GM18519 (cell line): ENCODE results near the gene HTRA3.

Source experiments
- ATAC-seq: cut with Tn5 transposase; IDR thresholded peaks from one replicate; pipeline ENCODE4 v1.9.1; 2021; ENCODE audit warnings: mild to moderate bottlenecking, moderate library complexity; ENCODE audit not compliant: unreplicated experiment, low FRiP score

The HTRA3 gene

DNA sequence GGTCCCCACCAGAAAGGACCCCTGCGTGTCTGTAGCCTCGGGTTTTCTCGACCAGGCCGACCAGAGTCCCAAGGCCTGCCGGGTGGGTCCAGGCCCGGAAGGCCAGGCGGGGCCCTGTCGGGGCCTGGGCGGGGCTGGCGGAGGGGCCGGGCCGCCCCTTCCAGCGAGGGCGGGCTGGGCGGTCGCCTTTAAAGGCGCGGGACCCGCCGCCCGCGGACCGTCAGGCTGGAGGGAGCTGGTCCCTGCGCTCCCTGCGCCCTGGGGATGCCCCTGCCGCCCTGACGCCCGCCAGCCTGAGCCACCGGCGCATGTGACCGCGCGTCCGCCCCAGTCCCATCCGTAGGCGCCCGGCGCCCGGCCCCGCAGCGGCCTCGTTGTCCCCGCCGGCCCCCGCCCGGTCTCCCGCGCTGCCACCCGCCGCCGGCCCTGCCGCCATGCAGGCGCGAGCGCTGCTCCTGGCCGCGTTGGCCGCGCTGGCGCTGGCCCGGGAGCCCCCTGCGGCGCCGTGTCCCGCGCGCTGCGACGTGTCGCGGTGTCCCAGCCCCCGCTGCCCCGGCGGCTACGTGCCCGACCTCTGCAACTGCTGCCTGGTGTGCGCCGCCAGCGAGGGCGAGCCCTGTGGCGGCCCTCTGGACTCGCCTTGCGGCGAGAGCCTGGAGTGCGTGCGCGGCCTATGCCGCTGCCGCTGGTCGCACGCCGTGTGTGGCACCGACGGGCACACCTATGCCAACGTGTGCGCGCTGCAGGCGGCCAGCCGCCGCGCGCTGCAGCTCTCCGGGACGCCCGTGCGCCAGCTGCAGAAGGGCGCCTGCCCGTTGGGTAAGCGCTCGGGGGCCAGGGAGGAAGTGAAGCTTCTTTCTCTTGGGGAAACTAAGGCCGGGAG lies at the start of gene HTRA3:
Gene HTRA3, plus strand, starts transcription at position 220 of the 883 bp plus-strand sequence. Its CDS starts 215 bp downstream, at position 435.
- no peak for ATAC-seq

DNA sequence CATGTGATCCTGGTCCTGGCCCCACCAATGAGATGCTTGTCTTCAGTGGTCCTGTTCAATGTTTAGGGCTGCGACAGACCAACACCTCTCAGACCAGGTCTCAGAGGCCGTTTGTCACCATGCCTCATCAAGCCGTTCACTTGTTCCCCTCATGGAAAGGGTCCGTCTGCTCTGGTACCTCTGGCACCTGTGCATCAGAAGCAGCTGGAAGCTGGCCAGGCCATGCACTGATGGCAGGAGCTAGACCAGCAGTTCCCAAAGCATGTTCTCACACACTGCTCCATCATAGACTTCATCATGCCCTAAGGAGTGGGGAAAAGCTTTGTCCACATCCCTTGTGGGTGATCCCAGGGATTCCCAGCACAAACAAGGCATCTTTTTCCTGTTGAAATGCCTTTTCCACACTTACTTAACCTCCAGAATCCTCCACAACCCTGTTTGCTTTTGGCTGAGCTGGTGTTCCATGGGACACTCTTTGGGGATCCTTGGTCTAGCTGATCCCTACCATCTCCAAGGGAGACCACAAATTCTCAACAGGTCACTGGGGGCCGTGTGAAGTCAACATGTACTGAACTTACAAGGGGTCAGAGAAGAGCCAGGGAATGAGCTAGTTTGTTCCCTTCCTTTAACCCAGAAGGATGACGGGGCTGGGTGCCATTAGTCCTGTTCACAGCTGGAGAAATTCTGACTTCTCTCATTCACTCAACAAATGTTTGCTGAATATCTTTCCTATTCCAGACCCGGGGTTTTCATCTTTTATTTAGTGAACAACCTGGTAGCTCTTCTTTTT lies 48.7 kb upstream of the HTRA3 start:
- ATAC-seq = no peak

DNA sequence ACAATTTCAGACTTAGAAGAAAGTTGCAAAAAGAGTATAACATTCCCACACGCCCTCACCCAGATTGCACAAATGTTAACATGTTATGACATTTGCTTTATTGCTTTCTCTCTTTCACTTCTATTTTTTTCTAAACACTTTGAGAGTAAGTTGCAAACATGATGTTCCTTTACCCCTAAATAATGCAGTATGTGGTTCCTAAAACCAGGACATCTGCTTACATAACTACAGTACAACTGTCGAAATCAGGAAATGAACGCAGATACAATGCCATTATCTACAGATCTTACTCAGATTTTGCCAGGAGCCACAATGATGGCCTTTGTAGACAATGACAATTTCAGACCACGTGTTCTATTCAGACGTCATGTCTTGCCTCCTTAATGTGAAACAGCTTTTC lies 48.1 kb upstream of the HTRA3 start:
- ATAC-seq = no peak

DNA sequence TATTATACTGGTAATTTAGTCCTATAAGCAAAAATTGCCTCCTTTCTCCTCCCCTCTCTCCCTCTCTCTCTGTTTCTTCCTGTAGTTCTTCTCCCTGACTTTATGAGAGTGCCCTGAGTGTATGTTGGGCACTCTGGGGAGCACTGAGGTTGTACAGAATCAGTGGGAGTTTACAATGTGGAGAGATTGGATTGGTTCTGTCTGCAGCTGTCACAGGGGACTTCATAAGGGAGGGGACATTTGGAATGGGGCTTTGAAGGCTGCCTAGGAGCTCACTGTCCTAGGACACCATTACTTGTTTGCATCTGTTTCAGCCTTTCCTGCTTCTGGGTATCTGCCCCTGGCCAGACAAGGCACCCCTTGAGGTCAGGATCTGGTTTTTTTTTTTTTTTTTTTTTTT lies 47.6 kb upstream of the HTRA3 start:
- no peak for ATAC-seq

DNA sequence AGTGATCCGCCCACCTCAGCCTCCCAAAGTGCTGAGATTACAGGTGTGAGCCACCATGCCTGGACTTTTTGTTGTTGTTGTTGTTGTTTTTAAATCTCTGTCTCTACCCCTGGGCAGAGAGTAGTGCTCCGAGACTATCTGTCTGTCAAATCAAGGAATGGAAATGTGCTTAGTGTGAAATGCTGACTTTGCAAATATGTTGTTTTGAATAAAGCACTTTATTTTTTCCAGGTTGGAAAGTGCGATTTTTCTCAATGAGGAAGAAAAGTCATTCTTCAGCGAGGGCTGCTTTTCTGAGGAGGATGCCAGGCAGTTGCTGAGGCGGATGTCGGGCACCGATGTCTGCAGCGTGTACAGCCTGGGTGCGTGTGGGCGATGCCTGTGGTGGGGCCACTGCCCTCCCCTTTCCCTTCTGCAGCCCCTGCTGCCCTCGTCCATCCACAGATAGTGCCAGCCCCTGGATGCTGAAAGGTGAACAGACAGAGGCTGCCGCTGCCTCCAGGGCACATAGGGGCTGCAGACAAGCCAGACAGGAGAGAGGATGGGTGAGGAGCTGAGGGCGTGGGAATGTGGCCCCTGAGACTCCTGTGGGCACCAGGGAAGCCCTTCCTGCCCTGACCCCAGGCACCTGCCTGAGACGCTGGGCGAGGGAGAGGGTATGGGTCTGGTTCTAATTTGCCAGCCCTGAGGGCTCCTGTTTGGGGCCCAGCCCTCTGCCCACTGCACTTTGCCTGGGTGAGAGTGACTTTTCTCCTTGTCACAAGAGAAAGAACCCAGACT lies 46.8 kb upstream of the HTRA3 start:
- ATAC-seq = no peak

DNA sequence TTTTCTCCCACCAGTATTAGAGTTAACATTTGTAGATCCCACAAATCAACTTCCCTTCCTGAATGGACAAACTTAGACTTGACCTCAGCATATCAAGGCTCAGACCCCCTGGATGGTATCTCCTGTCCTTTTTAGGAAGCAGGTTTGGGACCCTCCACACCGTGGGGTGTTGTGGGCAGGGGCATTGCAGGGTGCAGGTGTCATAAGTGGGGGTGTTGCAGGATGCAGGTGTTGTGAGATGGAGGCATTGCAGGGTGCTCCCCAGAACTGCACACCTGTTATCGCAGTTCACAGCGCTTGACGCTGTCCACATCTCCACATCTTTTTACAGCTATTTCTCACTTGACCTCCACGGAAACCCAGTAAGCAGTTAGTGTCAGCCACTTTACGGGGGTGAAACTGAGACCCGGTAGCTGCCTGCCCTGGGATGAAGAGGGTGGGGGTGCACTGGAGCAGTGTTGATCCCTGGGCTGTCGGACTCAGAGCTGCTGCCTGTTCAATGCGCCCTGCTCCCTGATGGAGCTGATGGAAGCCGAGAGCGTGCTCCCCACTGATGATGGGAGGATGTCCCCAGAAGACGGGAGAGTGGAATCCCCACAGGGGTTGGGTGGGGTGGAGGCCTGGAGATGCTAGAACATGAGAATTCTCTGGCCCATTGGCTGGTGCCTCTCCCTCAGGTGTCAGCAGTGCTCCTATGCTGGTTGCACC lies 45.1 kb upstream of the HTRA3 start:
- no peak for ATAC-seq

DNA sequence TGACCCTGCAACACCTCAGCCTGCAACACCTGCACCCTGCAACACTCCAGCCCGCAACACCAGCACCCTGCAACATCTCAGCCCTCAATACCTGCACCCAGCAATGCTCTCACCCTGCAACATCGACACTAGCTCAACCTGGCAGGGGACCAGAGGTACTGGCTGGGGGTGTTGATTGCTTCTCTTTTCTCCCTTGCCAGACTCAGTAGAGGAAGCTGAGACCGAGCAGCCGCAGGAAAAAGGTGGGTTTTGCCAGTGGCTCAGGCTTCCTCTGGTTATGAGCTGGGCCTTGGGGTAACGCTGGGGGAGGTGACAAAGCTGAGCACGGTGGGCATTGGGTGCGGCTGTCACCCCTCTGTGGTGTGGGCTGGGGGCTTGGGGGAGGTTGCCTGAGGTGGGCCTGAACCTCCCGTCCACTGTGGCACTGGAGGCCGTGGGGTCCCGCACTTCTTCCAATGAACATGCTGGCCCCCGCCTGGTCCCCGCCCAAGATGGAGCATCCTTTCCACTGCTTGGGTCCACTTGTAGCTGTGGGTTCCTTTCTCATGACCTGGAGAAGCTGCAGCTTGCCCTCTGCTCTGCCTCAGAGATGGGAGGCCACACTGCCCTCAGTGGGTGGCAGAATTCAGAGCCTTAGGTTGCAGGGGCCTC lies 44.5 kb upstream of the HTRA3 start:
- ATAC-seq = no peak

DNA sequence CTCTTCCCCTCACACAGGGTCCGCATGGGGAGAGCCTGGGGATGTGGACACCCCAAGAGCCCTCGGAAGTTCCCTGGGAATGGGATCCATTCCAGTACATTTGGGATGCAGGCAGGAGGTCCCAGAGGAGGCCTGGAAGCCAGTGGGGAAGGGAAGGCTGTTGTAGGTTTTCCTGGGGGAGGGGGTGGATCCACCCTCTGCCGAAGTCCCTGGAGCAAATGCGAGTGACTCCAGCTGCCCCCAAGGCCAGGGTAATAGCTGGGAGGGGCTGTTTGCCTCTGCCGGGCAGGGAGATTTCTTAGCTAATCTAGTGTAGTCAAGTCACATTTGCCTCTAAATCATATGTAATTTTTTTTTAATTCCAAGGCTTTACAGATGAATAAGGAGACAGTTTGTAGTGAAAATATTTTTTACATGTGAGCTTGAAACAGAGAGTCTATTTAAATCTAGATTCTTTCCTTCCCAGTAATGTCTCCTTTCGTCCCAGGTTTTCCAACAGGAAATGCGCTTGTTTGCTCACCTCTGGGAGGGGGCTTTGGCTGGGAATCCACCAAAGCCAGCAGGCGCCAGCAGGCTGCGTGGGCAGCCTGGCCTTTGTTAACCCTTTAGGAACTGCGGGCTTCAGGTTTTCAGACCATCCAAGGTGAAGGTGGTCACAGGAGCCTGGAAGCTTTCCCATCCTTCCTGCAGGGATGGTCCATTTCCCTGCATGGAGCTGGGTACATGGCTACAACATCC lies 43.7 kb upstream of the HTRA3 start:
- no peak for ATAC-seq

DNA sequence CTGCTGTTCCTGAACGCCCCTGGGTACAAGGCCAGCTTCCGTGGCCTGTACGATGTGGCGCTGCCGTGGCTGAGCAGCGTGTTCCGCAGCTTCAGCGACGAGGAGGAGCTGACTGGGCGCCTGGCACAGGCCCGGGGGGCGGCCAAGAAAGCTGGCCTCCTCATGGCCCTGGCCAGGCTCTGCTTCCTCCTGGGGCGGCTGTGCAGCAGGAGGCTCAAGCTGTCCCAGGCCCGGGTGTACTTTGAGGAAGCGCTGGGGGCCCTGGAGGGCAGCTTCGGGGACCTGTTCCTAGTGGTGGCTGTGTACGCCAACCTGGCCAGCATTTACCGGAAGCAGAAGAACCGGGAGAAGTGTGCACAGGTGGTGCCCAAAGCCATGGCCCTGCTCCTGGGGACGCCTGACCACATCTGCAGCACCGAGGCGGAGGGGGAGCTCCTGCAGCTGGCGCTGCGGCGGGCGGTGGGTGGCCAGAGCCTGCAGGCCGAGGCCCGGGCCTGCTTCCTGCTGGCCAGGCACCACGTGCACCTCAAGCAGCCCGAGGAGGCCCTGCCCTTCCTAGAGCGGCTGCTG lies 42.3 kb upstream of the HTRA3 start:
- no peak for ATAC-seq

DNA sequence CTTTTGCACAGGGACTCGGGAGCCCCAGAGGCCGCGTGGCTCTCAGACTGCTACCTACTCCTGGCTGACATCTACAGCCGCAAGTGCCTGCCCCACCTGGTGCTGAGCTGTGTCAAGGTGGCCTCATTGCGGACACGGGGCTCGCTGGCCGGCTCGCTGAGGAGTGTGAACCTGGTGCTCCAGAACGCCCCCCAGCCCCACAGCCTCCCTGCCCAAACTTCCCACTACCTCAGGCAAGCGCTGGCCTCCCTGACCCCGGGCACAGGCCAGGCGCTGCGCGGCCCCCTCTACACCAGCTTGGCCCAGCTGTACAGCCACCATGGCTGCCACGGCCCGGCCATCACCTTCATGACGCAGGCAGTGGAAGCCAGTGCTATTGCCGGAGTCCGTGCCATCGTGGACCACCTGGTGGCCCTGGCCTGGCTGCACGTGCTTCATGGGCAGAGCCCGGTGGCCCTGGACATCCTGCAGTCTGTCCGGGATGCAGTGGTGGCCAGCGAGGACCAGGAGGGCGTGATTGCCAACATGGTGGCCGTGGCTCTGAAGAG lies 41.7 kb upstream of the HTRA3 start:
- ATAC-seq = no peak

DNA sequence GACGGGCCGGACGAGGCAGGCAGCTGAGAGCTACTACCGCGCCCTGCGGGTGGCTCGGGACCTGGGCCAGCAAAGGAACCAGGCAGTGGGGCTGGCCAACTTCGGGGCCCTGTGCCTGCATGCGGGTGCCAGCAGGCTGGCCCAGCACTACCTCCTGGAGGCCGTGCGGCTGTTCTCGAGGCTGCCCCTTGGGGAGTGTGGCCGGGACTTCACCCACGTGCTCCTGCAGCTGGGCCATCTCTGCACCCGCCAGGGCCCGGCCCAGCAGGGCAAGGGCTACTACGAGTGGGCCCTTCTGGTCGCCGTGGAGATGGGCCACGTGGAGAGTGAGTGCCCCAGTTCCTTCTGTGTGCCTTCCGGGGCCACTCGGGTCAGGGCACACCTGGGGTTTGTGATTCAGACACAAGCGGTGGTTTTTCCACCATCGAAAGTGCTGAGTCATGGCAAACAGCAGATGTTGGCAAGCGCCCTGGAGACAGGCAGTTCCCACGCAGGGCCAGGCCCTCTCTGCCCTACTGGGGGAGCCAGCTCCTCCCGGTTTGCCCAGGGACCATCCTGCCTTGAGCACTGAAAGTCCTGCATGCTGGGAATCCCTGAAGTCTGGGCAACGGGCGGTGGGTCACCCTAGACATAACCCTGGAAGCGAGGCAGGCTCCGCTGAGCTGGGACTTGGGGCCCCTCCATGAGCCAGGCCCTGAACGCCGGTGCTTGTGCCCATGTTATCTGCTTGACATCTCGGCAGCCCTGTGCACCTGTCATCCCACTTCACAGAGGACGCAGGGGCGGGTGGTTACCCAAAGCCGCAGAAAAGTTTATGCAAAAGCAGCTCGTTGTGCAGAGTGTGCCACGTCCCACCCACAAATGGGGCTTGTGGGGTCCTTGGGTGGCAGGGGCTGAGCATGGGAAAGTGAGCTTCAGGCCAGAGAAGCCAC lies 41.0 kb upstream of the HTRA3 start:
- ATAC-seq = peak; percentile 58

DNA sequence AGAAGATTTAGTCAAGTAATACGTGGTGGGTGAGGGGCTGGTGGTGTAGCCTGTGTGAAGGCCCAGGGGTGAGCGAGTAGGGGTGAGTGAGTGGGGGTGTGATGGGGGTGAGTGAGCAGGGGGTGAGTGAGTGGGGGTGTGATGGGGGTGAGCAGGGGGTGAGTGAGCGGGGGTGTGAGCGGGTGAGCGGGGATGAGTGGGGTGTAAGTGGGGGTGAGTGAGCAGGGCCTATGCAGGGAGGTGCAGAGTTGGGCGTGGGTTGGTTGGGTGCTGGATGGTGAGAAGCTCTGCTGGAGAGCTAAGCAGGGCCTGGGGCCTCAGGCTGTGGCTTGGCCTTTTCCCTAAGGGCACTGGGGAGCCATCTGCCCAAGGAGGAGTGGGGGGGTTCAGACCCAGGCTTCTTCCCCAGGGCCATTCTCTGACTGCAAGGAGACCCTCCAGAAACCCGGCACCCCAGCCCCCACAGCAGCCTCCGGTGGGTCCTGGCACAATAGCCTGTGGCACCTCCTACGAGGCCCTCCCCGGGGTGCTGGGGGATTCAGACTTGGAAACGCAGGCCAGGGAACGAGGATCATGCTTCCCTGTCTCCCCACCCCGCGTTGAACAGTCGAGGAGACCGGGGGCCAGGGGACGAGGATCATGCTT lies 40.1 kb upstream of the HTRA3 start:
- no peak for ATAC-seq

DNA sequence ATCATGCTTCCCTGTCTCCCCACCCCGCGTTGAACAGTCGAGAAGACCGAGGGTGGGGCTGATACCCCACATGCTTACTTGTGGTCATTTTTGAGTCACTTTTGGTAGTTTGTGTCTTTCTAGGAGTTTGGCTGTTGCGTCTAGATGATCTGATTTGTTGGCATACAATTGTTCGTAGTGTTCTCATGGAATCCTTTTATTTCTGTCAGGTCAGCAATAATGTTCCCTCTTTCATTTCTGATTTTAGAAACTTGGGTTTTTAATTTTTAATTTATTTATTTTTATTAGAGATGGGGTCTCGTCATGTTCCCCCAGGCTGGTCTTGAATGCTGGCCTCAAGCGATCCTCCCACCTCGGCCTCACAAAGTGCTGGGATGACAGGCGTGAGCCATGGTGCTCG lies 39.5 kb upstream of the HTRA3 start:
- ATAC-seq = no peak

DNA sequence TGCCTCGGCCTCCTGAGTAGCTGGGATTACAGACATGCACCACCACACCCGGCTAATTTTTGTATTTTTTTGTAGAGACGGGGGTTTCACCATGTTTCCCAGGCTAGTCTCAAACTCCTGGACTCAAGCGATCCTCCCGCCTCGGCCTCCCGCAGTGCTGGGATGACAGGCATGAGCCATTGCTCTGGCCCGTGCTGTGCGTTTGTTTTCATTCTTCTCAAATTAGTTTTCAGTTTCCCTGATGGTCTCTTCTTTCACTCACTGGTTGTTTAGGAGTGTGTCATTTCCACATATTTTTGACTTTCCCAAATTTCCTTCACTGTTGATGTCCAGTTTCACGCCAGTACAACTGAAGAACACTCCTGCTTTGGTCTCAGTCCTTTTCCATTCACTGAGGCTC lies 38.7 kb upstream of the HTRA3 start:
- ATAC-seq = no peak

DNA sequence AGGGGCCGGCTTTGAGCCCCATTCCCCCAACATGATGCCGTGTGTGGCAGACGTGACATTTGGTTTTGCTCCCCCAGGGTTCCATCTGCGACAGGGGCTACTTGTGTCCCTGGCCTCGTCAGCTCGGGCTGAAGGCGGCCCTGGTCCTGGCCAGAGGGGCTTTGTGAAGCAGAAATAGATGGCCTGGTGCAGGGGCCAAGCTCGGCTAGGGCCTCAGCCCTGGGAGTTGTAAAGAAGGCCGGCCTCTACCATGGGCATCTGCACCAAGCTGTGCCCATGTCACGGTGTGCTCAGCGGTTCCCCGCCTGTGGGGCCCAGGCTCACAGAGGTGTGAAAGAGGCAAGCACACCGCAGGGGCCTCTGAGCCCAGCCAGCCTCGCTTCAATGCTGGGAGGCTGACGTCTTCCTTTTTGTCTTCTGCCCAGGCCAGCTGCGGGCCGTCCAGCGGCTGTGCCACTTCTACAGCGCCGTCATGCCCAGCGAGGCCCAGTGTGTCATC lies 38.0 kb upstream of the HTRA3 start:
- no peak for ATAC-seq

DNA sequence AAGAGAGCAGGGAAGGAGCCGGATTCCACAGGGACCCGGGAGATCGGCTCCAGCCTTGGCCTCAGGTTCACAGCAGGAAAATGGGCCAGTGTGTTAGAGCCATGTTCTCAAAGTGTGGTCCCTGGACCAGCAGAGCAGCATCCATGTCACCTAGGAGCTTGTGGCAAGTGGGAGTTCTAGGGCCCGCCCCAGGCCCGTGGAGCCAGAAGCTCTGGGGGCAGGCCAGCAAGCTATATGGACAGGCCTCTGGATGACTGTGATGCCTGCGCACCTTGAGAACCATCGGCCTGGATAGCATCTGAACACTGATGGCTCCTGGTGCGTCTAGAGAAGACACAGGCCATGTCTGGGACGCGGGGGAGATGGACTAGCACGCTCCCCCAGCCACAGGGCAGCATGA lies 36.8 kb upstream of the HTRA3 start:
- no peak for ATAC-seq
